ENCODE results near the gene AVPR1A.
"Not testable (repeated sequence)": the region's sequence is repeated elsewhere in the genome, so short reads cannot be mapped to it uniquely, and the experiment has no call there.

The AVPR1A gene

GRCh38 chr12:63150713-63151622 is at the start of gene AVPR1A:
AVPR1A (minus strand) TSS chr12:63151201; CDS start chr12:63150836, 365 bp downstream.
- TF ChIP-seq CTCF (IDR thresholded peaks at IDR 0.05; ENCODE audit: control insufficient read depth, extremely low read depth, insufficient read depth): no peak
- no peak for DNase-seq (ENCODE audit: low read depth)
- H3K4me3 ChIP-seq (ENCODE audit: low read depth, low read length): no peak within 1 kb of the TSS

GRCh38 chr12:63196168-63196567 is 45.2 kb upstream of the AVPR1A start:
- DNase-seq (ENCODE audit: low read depth): no peak
- no peak for TF ChIP-seq CTCF (IDR thresholded peaks at IDR 0.05; ENCODE audit: control insufficient read depth, extremely low read depth, insufficient read depth)
- H3K4me3 ChIP-seq (ENCODE audit: low read depth, low read length): no peak overlapping the region

GRCh38 chr12:63179224-63179623 is 28.2 kb upstream of the AVPR1A start:
- DNase-seq (ENCODE audit: low read depth): no peak
- TF ChIP-seq CTCF (IDR thresholded peaks at IDR 0.05; ENCODE audit: control insufficient read depth, extremely low read depth, insufficient read depth): no peak
- H3K4me3 ChIP-seq (ENCODE audit: low read depth, low read length): no peak overlapping the region

GRCh38 chr12:63170321-63170720 is 19.3 kb upstream of the AVPR1A start:
- TF ChIP-seq CTCF (IDR thresholded peaks at IDR 0.05; ENCODE audit: control insufficient read depth, extremely low read depth, insufficient read depth): no peak
- H3K4me3 ChIP-seq (ENCODE audit: low read depth, low read length): no peak overlapping the region
- no peak for DNase-seq (ENCODE audit: low read depth)

- not testable (repeated sequence) for H3K4me3 ChIP-seq (ENCODE audit: low read depth, low read length)
These were observed 16.7 kb upstream of the AVPR1A start for GRCh38 chr12:63167741-63168140.

GRCh38 chr12:63164911-63165310 is 13.9 kb upstream of the AVPR1A start:
- TF ChIP-seq CTCF (IDR thresholded peaks at IDR 0.05; ENCODE audit: control insufficient read depth, extremely low read depth, insufficient read depth): no peak
- no peak for DNase-seq (ENCODE audit: low read depth)
- no peak overlapping the region for H3K4me3 ChIP-seq (ENCODE audit: low read depth, low read length)

More at GRCh38 chr12:63167741-63168140, 16.7 kb upstream of the AVPR1A start:
- not testable (repeated sequence) for DNase-seq (ENCODE audit: low read depth)

GRCh38 chr12:63163541-63163940 is 12.5 kb upstream of the AVPR1A start:
- no peak for DNase-seq (ENCODE audit: low read depth)
- H3K4me3 ChIP-seq (ENCODE audit: low read depth, low read length): no peak overlapping the region
- no peak for TF ChIP-seq CTCF (IDR thresholded peaks at IDR 0.05; ENCODE audit: control insufficient read depth, extremely low read depth, insufficient read depth)

Measured in LNCaP clone FGC (cell line).